Activated CD4-positive, alpha-beta T cell treated with anti-CD3 and anti-CD28 coated beads, Interleukin-2, amount 50 U/mL, for 1 hour (primary cell): ENCODE results near the gene DCBLD1.
"Not testable (repeated sequence)": the region's sequence is repeated elsewhere in the genome, so short reads cannot be mapped to it uniquely, and the experiment has no call there.

Experiments used
- DNase-seq: peaks from one replicate; pipeline ENCODE4 v3.0.0-alpha.2; 2020

DCBLD1 gene

DNA sequence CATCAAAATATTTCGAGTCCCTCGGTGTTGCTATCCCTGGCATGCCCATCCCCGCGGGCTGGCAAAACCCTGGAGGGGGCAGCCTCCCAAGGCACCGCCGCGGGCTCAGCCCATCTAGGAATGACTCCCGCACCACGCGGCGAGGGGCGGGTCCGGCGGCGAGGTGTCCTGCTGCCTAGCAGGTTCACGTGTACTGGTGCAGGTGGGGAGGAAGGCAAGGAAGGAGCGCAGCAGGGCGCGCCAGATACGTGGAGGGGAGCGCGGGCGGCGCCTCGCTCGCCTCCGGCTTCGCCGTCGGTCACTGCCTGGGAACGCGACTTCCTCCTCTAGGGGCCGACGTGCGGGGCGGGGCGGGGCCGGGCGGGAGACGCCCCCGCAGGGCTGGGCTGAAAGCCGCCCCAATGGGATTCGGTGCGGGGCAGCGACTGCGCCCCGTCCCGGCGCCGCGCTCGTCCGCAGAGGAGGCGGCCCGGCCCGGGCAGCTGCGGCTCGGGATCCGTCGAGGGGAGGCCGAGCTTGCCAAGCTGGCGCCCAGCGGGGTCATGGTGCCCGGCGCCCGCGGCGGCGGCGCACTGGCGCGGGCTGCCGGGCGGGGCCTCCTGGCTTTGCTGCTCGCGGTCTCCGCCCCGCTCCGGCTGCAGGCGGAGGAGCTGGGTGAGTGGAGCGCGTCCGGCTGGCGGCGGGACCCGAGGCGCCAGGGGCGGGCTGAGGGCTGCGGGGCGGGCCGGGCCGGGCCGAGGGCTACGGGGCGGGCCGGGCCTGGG, at the start of gene DCBLD1:
DCBLD1 (plus strand) TSS at position 435 of the 764 bp plus-strand sequence; CDS start at position 543, 108 bp downstream.
- DNase-seq: peak; percentile 32

DNA sequence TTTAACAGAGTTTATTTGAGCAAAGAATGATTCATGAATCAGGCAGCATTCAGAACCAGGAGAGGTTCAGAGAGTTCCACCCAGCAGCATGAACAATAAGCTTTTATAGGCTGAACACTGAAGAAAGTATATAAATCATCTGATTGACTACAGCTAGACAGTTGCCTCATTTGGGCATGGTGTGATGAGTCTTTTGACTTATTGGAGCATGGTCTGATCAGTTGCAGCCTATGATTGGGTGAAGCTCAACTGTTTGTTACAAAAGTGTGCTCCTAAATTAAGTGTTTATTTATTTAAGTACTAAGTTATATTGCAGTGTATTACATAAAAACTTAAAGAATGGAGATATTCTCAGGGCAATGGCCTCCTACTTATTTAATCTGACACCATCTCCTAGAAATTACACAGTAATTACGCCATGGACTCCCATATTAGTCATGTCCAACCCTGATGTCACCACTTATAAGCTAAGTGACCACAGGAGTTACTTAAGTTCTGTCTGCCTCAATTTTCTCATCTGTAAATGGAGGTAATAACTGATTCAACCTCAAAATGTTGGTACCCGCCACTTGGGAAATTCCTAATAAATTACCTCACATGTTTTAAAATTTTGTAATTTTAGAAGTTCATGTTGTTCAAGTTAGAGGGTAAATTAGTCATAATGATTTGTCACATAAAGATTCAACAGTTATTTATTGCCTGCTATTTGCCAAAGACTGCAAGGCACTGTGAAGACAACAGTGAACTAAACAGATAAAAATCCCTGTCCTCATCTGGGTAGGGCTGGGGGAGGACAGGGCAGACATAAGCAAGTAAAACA, 41.6 kb upstream of the DCBLD1 start:
- DNase-seq: no peak

DNA sequence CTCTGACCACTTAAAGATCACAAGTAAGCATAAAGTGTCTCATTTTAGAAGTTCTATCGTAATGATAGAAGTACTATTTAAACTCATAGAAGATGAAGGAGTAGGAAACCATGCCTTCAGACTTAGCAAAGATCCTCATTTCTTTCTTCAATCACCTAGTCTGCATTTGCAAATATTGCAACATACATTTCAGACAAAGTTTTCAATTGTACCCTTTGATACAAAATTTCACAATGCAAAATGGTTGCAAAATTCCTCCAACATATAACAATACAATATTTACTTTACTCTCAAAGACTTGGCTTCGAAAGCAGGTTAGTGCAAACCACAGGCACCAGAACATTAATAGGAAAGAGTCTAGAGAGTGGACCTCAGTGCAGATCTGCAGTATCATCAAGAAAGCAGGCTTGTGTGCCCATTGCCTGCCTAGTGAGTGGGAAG, 40.6 kb upstream of the DCBLD1 start:
- no peak for DNase-seq

- not testable (repeated sequence) for DNase-seq
These were observed 40.2 kb upstream of the DCBLD1 start for GRCh38 chr6:117442313-117442712.

DNA sequence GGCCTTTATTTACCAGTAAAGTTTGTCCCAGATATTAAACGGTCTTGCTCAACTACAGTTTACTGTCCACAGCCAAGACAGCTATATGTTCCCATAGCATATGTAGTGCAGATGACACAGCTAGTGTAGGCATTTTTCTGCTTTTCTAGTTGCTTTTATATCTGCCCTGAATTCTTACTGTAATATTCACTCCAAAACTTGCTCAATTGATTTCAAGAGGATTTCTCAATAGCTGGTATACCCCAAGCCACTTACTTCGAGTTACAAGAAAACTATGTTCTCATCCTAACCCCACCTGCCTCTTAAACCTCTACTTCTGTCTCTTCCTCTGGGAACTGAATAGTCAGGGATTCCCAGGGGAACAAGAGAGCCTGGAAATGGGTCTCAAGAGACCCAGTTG, 37.9 kb upstream of the DCBLD1 start:
- no peak for DNase-seq

DNA sequence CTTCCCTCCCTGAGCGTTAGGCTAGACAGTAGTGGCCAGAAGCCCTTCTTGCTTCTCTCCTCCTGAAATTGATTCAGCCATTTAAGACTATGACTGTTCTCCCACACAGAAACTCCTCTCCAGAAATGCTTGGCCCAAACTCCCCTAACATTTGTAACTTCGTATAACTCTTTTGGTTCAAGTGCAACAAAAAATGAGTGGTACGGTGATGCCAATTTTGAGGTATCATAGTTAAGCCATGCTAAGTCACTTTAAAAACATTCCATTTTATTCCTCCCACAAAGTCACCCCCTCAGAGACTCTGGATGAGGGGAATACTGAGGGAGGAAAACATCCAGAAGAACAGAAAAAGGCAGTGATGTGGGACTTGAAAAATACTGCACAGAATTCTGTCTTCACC, 35.6 kb upstream of the DCBLD1 start:
- no peak for DNase-seq

GRCh38 chr6:117448011-117448410, 34.5 kb upstream of the DCBLD1 start:
- no peak for DNase-seq

DNA sequence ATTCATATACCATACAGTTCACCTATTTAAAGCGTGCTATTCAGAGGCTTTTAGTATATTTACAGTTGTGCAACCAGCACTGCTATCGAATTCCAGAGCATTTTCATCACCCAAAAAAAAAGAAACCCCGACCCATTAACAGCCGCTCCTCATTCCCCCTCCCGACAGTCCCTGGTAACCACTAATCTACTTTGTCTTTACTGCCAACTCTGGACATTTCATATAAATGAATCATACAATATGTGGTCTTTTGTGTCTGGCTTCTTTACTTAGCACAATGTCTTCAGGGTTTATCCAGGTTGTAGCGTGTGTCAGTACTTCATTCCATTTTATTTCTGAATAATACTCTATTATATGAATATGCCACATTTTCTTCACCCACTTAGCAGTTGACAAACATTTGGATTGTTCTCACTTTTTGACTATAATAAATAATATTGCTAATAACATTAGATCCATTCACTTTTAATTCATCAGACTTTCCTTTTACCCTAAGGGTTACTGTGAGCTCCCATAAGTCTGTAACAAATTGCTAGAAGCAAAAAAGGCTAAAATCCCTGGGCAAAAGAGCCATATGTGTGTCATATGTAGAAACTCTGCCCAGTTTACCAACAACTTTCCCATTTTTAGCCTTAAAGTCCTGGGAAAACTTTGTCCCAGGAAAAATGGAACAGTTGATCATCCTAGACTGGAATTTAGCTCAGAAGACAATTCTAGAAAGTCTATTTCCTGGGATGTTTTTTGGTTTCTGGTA, 33.6 kb upstream of the DCBLD1 start:
- no peak for DNase-seq

DNA sequence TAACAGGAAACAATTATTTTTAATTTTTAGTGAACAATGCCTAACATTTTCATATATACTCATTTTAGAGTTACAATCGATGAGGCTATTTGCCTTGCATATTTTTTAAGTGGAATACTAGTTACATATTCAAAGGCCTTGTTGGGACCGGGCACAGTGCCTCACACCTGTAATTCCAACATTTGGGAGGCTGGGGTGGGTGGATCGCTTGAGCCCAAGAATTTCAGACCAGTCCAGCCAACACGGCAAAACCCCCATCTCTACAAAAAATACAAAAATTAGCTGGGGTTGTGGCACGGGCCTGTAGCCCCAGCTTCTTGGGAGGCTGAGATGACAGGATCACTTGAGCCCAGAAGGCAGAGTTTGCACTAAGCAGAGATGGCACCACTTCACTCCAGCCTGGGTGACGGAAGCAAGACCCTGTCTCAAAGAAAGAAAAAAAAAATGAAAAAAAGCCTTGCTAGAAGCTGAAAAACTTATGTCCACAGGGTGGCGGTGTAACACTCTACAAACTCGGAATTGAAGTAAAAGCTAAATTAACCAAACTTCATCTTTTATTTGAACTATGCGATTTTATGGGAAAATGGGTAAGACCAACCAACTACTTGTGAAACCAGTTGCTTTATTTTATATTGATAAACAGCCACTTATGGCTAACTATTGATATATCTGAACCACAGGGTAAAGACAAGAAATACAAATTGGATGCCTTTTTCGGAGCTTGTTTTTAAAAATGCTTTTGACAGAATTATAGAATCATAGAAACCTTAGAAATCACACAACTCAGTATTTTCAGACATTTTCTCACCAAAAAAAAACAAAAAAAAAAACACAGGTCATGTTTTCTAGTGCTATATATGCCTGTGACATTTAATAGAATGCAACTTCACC, 32.7 kb upstream of the DCBLD1 start:
- peak; percentile 58 for DNase-seq

GRCh38 chr6:117451671-117452070, 30.8 kb upstream of the DCBLD1 start:
- no peak for DNase-seq

DNA sequence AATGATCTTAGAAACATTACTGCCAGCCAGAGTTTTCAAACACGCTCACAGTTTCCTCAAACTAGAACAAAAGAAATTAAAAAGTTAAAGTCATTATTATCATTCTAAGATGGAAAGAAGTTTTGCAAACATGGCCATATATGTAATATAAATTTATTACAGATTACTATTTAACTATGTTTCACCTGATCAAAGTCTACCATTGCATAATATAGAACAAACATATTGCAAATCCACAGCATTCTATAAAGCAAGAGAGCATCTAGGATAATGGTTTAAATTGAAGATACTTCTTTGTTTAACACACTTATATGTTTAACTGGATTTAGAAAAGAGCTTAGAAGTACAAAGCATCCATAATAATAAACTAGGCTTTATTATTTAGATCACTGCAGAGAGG, 26.2 kb upstream of the DCBLD1 start:
- no peak for DNase-seq

- no peak for DNase-seq
These were observed 25.5 kb upstream of the DCBLD1 start for GRCh38 chr6:117456998-117457397.

- DNase-seq: no peak
These were observed 23.1 kb upstream of the DCBLD1 start for GRCh38 chr6:117459204-117459944.

DNA sequence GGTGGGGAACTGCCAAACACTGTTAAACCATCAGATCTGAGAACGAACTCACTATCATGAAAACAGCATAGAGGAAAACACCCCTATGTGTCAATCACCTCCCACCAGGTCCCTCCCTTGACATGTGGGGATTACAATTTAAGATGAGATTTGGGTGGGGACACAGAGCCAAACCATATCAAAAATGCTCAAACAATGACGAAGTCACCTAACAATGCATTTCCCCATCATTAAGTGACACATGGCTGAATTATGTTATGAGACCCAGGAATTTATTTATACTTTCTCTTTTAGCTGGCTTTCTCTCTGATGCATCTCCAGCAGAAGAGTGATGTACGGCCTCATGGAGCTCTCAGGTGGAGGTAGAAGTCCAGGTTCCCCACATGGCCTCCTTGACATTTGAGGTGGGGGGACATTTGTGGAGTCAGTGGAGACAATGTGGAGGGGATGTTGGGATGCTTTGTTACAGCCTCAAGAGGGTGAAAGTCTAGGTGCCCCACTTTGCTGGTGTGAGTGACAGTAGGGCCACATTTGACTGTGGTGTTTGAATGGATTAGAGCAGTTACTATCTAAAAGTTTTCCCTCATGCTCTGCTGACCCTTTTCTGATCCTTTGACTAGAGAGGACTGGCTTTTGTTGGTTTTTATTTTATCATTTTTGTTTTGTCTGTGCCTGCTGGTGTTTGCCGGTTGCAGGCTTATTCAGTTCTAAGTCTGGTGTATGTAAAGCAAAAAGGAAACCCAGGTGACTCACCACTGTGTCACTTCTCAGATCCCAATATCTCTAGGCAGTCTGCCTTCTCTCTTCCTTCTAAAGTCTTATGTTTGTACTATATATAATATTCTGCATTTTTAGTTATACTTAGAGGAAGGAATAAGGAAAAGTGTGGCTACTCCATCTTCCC, 18.5 kb upstream of the DCBLD1 start:
- DNase-seq: no peak

GRCh38 chr6:117464700-117465099, 17.8 kb upstream of the DCBLD1 start:
- DNase-seq: no peak

- no peak for DNase-seq
These were observed 16.8 kb upstream of the DCBLD1 start for GRCh38 chr6:117465691-117466090.

- DNase-seq: no peak
These were observed 14.6 kb upstream of the DCBLD1 start for GRCh38 chr6:117467876-117468275.

DNA sequence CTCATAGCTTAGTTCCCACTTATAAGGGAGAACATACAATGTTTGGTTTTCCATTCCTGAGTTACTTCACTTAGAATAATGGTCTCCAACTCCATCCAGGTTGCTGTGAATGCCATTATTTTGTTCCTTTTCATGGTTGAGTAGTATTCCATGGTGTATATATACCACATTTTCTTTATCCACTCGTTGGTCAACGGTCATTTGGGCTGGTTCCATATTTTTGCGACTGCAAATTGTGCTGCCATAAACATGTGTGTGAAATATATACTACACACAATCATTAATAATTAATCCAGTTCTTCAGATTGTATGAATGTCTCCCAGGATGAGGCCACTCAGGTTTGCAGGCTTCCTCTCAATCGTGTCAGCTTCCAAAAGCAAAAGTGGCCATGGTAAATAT, 13.9 kb upstream of the DCBLD1 start:
- not testable (repeated sequence) for DNase-seq

GRCh38 chr6:117469356-117469755, 13.1 kb upstream of the DCBLD1 start:
- no peak for DNase-seq

DNA sequence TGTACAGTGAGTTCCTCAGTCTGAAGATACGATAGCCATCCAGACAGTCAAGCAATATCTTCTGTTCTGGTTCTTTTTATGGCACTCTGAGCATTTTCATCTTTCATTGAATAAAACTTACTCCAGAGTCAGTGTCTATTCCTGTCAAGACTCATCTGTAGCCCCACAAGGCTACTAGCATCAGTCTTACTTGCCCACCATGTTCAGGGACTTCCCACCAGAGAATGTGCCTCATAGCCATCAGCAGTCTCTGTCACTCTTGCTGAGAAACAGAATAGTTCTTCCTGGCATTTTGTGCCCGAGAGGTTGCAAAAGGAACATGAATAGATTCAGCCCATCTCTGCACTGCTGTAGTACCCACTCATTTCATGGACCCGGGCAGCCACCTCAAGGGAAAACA, 12.7 kb upstream of the DCBLD1 start:
- DNase-seq: no peak

GRCh38 chr6:117472667-117473066, 9.8 kb upstream of the DCBLD1 start:
- DNase-seq: no peak
